Adrenal gland (tissue), 12 donors: ENCODE results near the gene TPM2. TPM values are rescaled to one million over a fixed set of nuclear protein-coding genes. Genes with fewer than 3 reads are reported as not detected.

ENCODE experiments used
- DNase-seq, 7 donors: peaks; one replicate each; pipeline ENCODE4 v3.0.0-alpha.2; 2019 to 2020
- H3K27ac ChIP-seq, 5 donors: fragments of 200-600 bp; sonication (generic) in 4 of 5; 1 replicate in 3 of 5; 2 replicates in 2 of 5; pipeline versions ENCODE4 v1.5.1 to v1.8.0; 2016 to 2020; ENCODE audit warnings: mild to moderate bottlenecking in 1 of 5
- H3K27me3 ChIP-seq: fragments of 200-600 bp; 2 replicates; pipeline ENCODE4 v1.8.0; 2021
- H3K36me3 ChIP-seq, 2 donors: fragments of 200-600 bp; replicated peaks in 1 of 2; 1 replicate in 1 of 2; 2 replicates in 1 of 2; pipeline versions ENCODE4 v1.5.1 to v1.8.0; 2018 to 2022
- H3K4me1 ChIP-seq, 2 donors: fragments of 200-600 bp; replicated peaks in 1 of 2; 1 replicate in 1 of 2; 2 replicates in 1 of 2; pipeline versions ENCODE4 v1.5.1 to v1.8.0; 2018 to 2021
- H3K4me3 ChIP-seq, 4 donors: fragments of 200-600 bp; sonication (generic) in 3 of 4; one replicate each; pipeline ENCODE4 v1.5.1; 2016 to 2018
- H3K9me3 ChIP-seq, 3 donors: fragments of 200-600 bp; sonication (generic) in 1 of 3; replicated peaks in 1 of 3; 1 replicate in 2 of 3; 2 replicates in 1 of 3; pipeline versions ENCODE4 v1.5.1 to v1.8.0; 2016 to 2021
- POLR2A ChIP-seq, 2 donors: fragments of 450-650 bp; IDR thresholded peaks; one replicate each; pipeline ENCODE4 v1.6.1; 2017; ENCODE audit warnings: antibody characterized with exemption in 2 of 2, mild to moderate bottlenecking in 2 of 2, moderate library complexity in 1 of 2
- WGBS, 4 donors: extraction: QIAGEN DNeasy Blood & Tissue Kit in 2 of 4; methylation state at CpG; one replicate each; pipeline versions ENCODE4 v1.1.5 to v1.1.7; 2013 to 2017; 5-methylcytosine and 5-hydroxymethylcytosine counted together
- intact Hi-C, 2 donors: fragments of 100-400 bp; cut with DNase I; formaldehyde crosslinking; loops; one replicate each; pipeline versions ENCODE4 v1.14.1 to v1.15.0; 2022 to 2023
- polyA plus RNA-seq, 3 donors: library from polyadenylated mRNA; stranded (reverse); fragments of 200-250 nt in 2 of 3; fragments of 350-450 nt in 1 of 3; fragmentation: Illumina TruSeq in 1 of 3; extraction: RNeasy Lipid Tissue Mini Kit (QIAGEN cat#74804) in 1 of 3; gene quantifications; one replicate each; pipeline ENCODE4 v1.2.3, GENCODE V29; 2013 to 2014
- total RNA-seq, 9 donors: library from RNA; depleted of rRNA in 4 of 9; stranded (reverse); fragments of >200 nt in 4 of 9; fragments of 120-200 nt in 1 of 9; fragmentation: NEBNext Ultra II Directional in 1 of 9; extraction: Animal tissue kit (Norgen Biotek cat#: 25700) in 1 of 9; gene quantifications; one replicate each; pipeline versions ENCODE4 v1.1.0 to v1.2.4, GENCODE V29; 2013 to 2023
- TF ChIP-seq, protein P1 (sequence below), 6 experiments: fragments of 450-650 bp in 4 of 6; fragments of 200-600 bp in 2 of 6; sonication (generic) in 1 of 6; IDR thresholded peaks; 1 replicate in 5 of 6; 2 replicates in 1 of 6; pipeline versions ENCODE4 v1.5.1 to v1.8.0; 2016 to 2021; ENCODE audit warnings: antibody characterized with exemption in 6 of 6, mild to moderate bottlenecking in 2 of 6, moderate library complexity in 1 of 6
- donor health status: healthy with polysubstance abuse.
- donor health status: Bipolar disorder and iron deficiency.
- donor health status: DM: yes; HTN: yes; CAD: no.
- donor health status: DM: no; HTN: no; CAD: no.
- donor health status: DM: no; HTN: no; CAD: no.
- donor health status: DM: yes; HTN: yes; CAD: no.

TPM2 gene
- total and polyA plus RNA-seq, 12 donors, result 188 to 1,472 (median 397) TPM

DNA sequence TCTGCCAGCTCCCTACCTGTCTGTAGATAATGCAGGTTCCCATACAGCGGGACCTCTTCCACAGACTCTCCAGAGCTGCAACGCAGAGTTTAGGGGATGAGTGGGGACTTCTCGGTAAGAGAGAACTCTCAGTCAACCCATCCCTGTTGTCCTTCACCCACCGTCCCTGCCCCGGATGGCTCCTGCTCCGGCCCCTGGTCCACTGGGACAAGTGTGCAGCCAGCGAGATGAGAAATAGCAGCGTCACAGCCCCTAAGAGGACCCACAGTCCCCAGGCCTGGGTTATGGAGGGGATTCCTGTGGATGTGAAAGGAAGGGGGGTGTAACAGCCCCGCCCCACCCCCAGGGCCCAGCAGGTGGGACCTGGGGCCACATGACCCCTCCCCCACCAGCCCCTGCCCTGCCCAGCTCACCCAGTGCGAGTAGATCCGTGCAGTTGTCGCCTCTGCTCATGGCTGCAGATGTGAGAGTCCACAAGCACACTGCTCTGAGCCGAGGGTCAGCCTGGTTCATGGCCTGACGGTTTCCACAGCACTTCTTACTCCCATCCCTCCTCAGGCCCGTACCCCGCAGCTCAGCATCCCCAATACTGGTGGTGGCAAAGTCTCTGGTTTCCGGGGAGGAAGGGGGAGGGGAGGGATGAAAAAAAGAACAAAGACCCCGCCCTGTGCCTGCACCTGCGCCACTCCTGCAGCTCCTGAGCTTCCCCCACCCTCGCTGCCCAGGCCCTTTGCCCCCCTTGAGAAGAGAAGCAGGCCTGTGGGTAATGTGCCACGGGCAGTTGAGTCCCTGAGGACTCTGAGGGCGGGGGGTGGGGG lies 39.2 kb downstream of the TPM2 start, which contains the start of gene SIT1:
Gene SIT1, minus strand, starts transcription at position 591 of the 818 bp plus-strand sequence. Its CDS starts 78 bp downstream, at position 513.
- Histone ChIP-seq H3K27ac (no peak within 1 kb of the TSS), H3K36me3 (no peaks in the 10 kb centered on the region), H3K27me3 (no peaks in the 10 kb centered on the region), H3K9me3 (no peaks in the 10 kb centered on the region), H3K4me3 (no peak within 1 kb of the TSS), H3K4me1 (peaks cover 3 to 19% of the 10 kb centered on the region in 2 donors)
- peak in 1 of 7 donors; percentile 14 for DNase-seq
- WGBS, 4 donors, result 66 to 71% (median 69%) methylated on average over 14 to 22 of the region's 22 CpGs
- TF ChIP-seq, protein P1, sequence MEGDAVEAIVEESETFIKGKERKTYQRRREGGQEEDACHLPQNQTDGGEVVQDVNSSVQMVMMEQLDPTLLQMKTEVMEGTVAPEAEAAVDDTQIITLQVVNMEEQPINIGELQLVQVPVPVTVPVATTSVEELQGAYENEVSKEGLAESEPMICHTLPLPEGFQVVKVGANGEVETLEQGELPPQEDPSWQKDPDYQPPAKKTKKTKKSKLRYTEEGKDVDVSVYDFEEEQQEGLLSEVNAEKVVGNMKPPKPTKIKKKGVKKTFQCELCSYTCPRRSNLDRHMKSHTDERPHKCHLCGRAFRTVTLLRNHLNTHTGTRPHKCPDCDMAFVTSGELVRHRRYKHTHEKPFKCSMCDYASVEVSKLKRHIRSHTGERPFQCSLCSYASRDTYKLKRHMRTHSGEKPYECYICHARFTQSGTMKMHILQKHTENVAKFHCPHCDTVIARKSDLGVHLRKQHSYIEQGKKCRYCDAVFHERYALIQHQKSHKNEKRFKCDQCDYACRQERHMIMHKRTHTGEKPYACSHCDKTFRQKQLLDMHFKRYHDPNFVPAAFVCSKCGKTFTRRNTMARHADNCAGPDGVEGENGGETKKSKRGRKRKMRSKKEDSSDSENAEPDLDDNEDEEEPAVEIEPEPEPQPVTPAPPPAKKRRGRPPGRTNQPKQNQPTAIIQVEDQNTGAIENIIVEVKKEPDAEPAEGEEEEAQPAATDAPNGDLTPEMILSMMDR (IDR thresholded peaks at IDR 0.05), result no peak
- TF ChIP-seq POLR2A (IDR thresholded peaks at IDR 0.05), result no peak
- intact Hi-C loops, result no loop called here

DNA sequence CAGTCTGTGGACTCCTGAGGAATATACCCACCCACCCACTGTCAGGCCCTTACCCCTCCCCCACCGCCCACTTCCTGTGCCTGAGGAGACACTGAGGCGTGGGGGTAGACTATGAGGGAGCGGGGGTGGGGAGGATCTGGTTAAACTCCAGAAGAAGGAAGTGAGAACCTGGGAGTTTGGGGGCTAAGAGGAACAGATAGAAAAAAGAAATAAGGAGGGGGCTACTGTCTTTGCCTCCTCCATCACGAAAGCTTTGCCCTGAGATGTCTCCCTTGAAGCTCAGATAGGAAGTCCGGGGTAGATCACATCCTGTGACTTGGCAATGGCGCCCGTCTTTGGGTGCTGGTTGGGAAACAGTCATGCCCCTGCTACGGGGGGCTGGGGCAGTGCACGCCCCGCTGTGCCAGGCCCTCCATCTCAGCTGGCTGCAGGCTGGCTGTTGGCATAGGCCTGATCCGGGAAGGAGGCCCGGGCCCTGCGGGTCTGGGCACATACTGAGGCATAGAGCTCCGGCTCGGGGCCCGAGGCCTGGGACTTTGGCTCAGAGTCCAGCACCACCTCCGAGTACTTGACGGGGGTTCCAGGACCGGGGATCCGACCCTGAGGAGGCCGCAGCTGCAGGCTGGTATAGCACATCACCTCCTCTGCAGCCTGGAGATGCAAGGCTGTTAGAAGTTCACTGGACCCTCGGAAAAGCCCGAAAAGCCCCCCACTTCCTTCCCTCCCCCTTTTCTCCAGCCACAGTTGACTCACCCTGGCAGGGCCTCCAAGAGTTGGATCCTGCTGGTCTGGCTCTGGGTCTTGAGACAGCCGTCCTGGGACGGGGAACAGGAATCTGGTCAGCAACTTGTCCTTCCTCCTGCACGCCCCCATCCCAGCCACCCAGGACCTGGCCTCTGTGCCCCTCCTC lies 40.0 kb downstream of the TPM2 start:
- DNase-seq, result peak in 1 of 7 donors; percentile 52
- Histone ChIP-seq H3K27me3 (no peaks in the 10 kb centered on the region), H3K4me1 (peaks cover 3 to 27% of the 10 kb centered on the region in 2 donors), H3K27ac (no peak overlapping the region), H3K36me3 (no peaks in the 10 kb centered on the region), H3K4me3 (no peak overlapping the region), H3K9me3 (no peaks in the 10 kb centered on the region)
- 66 to 82% (median 74%) methylated on average over 8 to 26 of the region's 26 CpGs for WGBS, 4 donors
- no peak for TF ChIP-seq POLR2A (IDR thresholded peaks at IDR 0.05)
- TF ChIP-seq, protein P1 (IDR thresholded peaks at IDR 0.05), result no peak
- intact Hi-C loops, result loop anchor here in 1 of 2 donors (5.0 kb wide), 1 partner anchor 42 kb away; the partner anchor contains the start of gene TESK1

DNA sequence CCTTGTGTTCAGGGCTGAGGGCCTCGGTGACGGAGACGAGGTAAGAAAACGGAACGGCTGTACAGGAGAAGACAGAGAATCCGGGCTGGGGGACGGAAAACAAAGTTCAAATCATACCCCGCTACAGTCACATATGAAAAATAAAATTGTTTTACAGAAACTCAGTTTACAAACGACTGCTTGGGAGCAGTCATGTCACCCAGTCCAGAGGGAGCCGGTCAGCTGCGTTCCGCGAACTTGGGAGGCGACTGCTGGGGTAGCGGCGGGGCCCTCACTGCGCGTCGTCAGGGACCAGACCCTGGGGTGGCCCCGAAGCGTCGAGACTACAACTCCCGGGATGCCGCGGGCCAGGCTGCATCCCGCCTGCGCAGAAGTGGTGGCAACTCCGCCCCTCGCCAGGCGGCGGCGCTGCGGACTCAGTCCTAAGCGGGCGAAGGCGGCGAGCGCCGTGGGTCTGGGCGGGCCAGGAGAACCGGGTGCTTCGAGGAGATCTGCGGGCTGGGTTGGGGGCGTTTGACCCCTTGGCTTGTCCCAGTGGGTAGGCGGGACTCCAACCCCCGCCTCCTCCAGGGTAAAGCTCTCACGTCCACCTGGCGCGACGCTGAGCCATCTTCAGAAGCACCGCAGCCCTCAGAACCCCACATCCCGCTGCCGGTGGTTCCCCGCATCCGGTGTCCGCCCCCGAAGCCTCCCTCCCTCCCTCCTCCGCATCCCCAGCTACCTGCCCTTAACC lies 43.0 kb downstream of the TPM2 start:
- TF ChIP-seq, protein P1 (IDR thresholded peaks at IDR 0.05), result peak; percentile 90 to 99 (median 93)
- TF ChIP-seq POLR2A (IDR thresholded peaks at IDR 0.05), result peak; percentile 87
- no peaks in the 10 kb centered on the region for H3K36me3 ChIP-seq
- H3K4me3 ChIP-seq, result peak overlapping the region; percentile 27 to 69 (median 58)
- peak; percentile 89 to 96 (median 95) for DNase-seq
- peak overlapping the region; percentile 43 to 92 (median 79) for H3K27ac ChIP-seq
- H3K27me3 ChIP-seq, result no peaks in the 10 kb centered on the region
- intact Hi-C loops, result loop anchor here in 1 of 2 donors (5.0 kb wide), 1 partner anchor 39 kb away; the partner anchor contains the start of gene TESK1
- H3K9me3 ChIP-seq, result no peaks in the 10 kb centered on the region
- H3K4me1 ChIP-seq, result peaks cover 3 to 18% of the 10 kb centered on the region in 2 donors
- WGBS, 4 donors, result 0% methylated on average over 9 to 58 of the region's 58 CpGs
